H1 (cell line): Measurements from ENCODE around the gene DGCR8. TPM values are rescaled to one million over a fixed set of nuclear protein-coding genes. Genes with fewer than 3 reads are reported as not detected.

Experiments
- GTF2F1 ChIP-seq: IDR thresholded peaks from 2 replicates; pipeline ENCODE4 v1.6.1; 2012; ENCODE audit warnings: low read depth, low read length, improper control_type of control experiment, borderline replicate concordance
- NANOG ChIP-seq: IDR thresholded peaks from 2 replicates; pipeline ENCODE4 v1.6.1; 2011; ENCODE audit warnings: low read length, low read depth, mild to moderate bottlenecking, inconsistent platforms; ENCODE audit not compliant: insufficient read depth, poor library complexity, severe bottlenecking
- RBBP5 ChIP-seq: IDR thresholded peaks from 2 replicates; pipeline ENCODE4 v1.7.1; 2012; ENCODE audit warnings: low read depth, mild to moderate bottlenecking, inconsistent platforms, low read length, moderate library complexity, borderline replicate concordance
- YY1 ChIP-seq: IDR thresholded peaks from 2 replicates; pipeline ENCODE4 v1.6.1; 2011; ENCODE audit warnings: low read depth, mild to moderate bottlenecking, low read length
- polyA plus RNA-seq, 7 experiments: library from polyadenylated mRNA; depleted of rRNA in 3 of 7; stranded (reverse) in 5 of 7; unstranded in 2 of 7; fragments of >200 nt in 5 of 7; fragments of 200-250 nt in 2 of 7; gene quantifications; 1 replicate in 5 of 7; 2 replicates in 1 of 7; 4 replicates in 1 of 7; pipeline versions ENCODE4 v1.2.1 to v1.2.3, GENCODE V29; 2011 to 2013; ENCODE audit warnings: missing spikeins in 2 of 7, mixed read lengths in 2 of 7
- total RNA-seq: library from RNA; stranded (reverse); fragmentation: NEBNext Ultra II Directional; extraction: Animal tissue kit (Norgen Biotek cat#: 25700); gene quantifications from 2 replicates; pipeline ENCODE4 v1.2.1, GENCODE V29; 2021

Gene DGCR8
- total and polyA plus RNA-seq, 2 of the 8 experiments (the other 6 are each of a cell fraction or from before 2014, with no cell fraction given): 23.7 to 43.7 TPM

- TF ChIP-seq YY1 (no peak), GTF2F1 (no peak), NANOG (no peak), RBBP5 (no peak)
These were observed 28.1 kb upstream of the DGCR8 start (continued) for GRCh38 chr22:20051927-20052308.
